HG03521 (cell line): ENCODE data around the gene OSCP1.

Experiments
- ATAC-seq: cut with Tn5 transposase; IDR thresholded peaks from one replicate; pipeline ENCODE4 v1.9.1; 2021; ENCODE audit warnings: mild to moderate bottlenecking, moderate library complexity; ENCODE audit not compliant: unreplicated experiment

OSCP1 gene

GRCh38 chr1:36450919-36451305 lies 661 bp upstream of the OSCP1 start:
- no peak for ATAC-seq

- no peak for ATAC-seq
These were observed 1.7 kb downstream of the OSCP1 start for GRCh38 chr1:36448530-36449056.

- no peak for ATAC-seq
These were observed 2.8 kb downstream of the OSCP1 start for GRCh38 chr1:36447450-36447849.

- ATAC-seq = no peak
These were observed 3.5 kb downstream of the OSCP1 start for GRCh38 chr1:36446746-36447145.

- no peak for ATAC-seq
These were observed 4.0 kb downstream of the OSCP1 start for GRCh38 chr1:36446271-36446670.

- ATAC-seq = no peak
These were observed 7.0 kb downstream of the OSCP1 start for GRCh38 chr1:36443297-36443696.

GRCh38 chr1:36442337-36442736 lies 7.9 kb downstream of the OSCP1 start:
- no peak for ATAC-seq

GRCh38 chr1:36440646-36441045 lies 9.6 kb downstream of the OSCP1 start:
- no peak for ATAC-seq

- ATAC-seq = no peak
These were observed 10.2 kb downstream of the OSCP1 start for GRCh38 chr1:36440044-36440443.

- no peak for ATAC-seq
These were observed 11.5 kb downstream of the OSCP1 start for GRCh38 chr1:36438715-36439114.

GRCh38 chr1:36436821-36437220 lies 13.4 kb downstream of the OSCP1 start:
- ATAC-seq = no peak

- ATAC-seq = no peak
These were observed 17.1 kb downstream of the OSCP1 start for GRCh38 chr1:36433102-36433501.

GRCh38 chr1:36432616-36433015 lies 17.6 kb downstream of the OSCP1 start:
- no peak for ATAC-seq

- ATAC-seq = no peak
These were observed 24.5 kb downstream of the OSCP1 start for GRCh38 chr1:36425791-36426190.

- ATAC-seq = no peak
These were observed 28.6 kb downstream of the OSCP1 start for GRCh38 chr1:36421649-36422048.

- peak; percentile 56 for ATAC-seq
These were observed 29.4 kb downstream of the OSCP1 start for GRCh38 chr1:36420836-36421317.

- no peak for ATAC-seq
These were observed 29.8 kb downstream of the OSCP1 start for GRCh38 chr1:36420409-36420808.

- ATAC-seq = no peak
These were observed 30.7 kb downstream of the OSCP1 start for GRCh38 chr1:36419569-36419968.

- no peak for ATAC-seq
These were observed 31.1 kb downstream of the OSCP1 start for GRCh38 chr1:36419140-36419539.

- no peak for ATAC-seq
These were observed 32.3 kb downstream of the OSCP1 start for GRCh38 chr1:36417931-36418330.

- no peak for ATAC-seq
These were observed 34.5 kb downstream of the OSCP1 start for GRCh38 chr1:36415661-36416326.

GRCh38 chr1:36414384-36414783 lies 35.9 kb downstream of the OSCP1 start:
- ATAC-seq = no peak
